K562 treated with DMSO at 1 percent for 4 hours (cell line): ENCODE measurements around the gene TP53TG3E. TPM values are rescaled to one million over a fixed set of nuclear protein-coding genes. Genes with fewer than 3 reads are reported as not detected.

ENCODE experiments used
- total RNA-seq: library from RNA; unstranded; fragments of 300-600 nt; gene quantifications from 2 replicates; pipeline ENCODE4 v1.2.3, GENCODE V29; 2022; ENCODE audit not compliant: insufficient read depth

TP53TG3E gene
- total RNA-seq: not detected in 2 replicates

DNA sequence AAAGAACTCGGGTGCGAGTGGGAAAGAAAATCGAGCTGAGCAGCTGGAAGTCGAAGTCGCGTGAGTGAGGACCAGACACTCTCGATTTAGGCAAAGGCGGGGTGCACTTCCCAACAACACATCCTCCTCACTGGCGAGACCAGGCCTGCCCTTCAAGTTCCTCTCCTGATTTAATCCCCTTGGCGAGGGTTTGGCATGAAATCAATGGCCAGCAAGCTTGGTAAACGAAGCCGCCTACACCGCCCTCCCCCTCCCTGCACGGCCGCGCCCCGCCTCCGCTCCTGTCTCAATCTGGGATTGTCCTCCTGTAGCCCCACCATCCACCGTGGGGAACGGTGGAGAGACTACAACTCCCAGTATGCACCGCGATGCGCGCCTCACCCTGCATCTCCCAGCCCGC, at the start of gene TP53TG3E:
TP53TG3E (plus strand) TSS at position 301 of the 400 bp plus-strand sequence; CDS start at position 369, 68 bp downstream.

Other genes with a start within 250 kb of the TP53TG3E start
- 2.8 TPM in 2 replicates for gene TP53TG3C, start 110.1 kb upstream of the TP53TG3E start, total RNA-seq
- 2.1 and 3.0 TPM in 2 replicates for gene TP53TG3B, start 56.5 kb downstream of the TP53TG3E start, total RNA-seq
- 1.0 TPM in 1 of 2 replicates, not detected in the other for gene TP53TG3F, start 155.3 kb downstream of the TP53TG3E start, total RNA-seq